ENCODE results near the gene KCTD5. TPM values are rescaled to one million over a fixed set of nuclear protein-coding genes. Genes with fewer than 3 reads are reported as not detected.

Gene KCTD5
- total and polyA plus RNA-seq, 10 of the 15 experiments (the other 5 are each of a cell fraction or from before 2014, with no cell fraction given) = 0.58 to 56.4 (median 37.3) TPM

DNA sequence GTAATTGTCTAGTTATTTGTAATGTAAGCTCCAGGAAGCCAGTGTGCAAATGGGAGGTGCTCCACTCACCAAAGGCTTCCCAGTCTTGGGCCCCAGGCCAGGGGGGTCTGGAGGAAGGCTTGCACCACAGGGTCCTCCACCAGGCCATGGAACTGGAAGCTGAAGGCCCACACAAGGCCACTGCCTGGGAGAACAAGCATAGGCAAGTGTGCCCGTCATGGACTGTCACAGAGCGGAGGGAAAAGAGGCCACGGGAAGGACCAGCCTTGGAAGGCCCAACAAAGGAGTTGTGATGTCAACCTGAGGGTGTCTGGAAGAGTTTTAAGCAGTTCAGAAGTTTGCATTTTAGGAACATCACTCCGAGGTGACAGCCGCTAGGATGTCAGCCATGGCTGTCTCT, 67.2 kb downstream of the KCTD5 start (continued):
- TF ChIP-seq, protein P1, sequence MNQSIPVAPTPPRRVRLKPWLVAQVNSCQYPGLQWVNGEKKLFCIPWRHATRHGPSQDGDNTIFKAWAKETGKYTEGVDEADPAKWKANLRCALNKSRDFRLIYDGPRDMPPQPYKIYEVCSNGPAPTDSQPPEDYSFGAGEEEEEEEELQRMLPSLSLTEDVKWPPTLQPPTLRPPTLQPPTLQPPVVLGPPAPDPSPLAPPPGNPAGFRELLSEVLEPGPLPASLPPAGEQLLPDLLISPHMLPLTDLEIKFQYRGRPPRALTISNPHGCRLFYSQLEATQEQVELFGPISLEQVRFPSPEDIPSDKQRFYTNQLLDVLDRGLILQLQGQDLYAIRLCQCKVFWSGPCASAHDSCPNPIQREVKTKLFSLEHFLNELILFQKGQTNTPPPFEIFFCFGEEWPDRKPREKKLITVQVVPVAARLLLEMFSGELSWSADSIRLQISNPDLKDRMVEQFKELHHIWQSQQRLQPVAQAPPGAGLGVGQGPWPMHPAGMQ (IDR thresholded peaks at IDR 0.05; ENCODE audit: borderline replicate concordance) = no peak
- no peak for TF ChIP-seq NRF1 (conservative IDR thresholded peaks at IDR 0.05; ENCODE audit: low read depth, low read length)
- TF ChIP-seq, protein P2, sequence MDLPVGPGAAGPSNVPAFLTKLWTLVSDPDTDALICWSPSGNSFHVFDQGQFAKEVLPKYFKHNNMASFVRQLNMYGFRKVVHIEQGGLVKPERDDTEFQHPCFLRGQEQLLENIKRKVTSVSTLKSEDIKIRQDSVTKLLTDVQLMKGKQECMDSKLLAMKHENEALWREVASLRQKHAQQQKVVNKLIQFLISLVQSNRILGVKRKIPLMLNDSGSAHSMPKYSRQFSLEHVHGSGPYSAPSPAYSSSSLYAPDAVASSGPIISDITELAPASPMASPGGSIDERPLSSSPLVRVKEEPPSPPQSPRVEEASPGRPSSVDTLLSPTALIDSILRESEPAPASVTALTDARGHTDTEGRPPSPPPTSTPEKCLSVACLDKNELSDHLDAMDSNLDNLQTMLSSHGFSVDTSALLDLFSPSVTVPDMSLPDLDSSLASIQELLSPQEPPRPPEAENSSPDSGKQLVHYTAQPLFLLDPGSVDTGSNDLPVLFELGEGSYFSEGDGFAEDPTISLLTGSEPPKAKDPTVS (IDR thresholded peaks at IDR 0.05; ENCODE audit: low read depth, low read length) = no peak
- no peak for TF ChIP-seq FOS (IDR thresholded peaks at IDR 0.05; ENCODE audit: borderline replicate concordance, extremely low read depth, insufficient read length)
- no peak for TF ChIP-seq HDAC2 (IDR thresholded peaks at IDR 0.05)
- TF ChIP-seq LARP7 (IDR thresholded peaks at IDR 0.05) = no peak

DNA sequence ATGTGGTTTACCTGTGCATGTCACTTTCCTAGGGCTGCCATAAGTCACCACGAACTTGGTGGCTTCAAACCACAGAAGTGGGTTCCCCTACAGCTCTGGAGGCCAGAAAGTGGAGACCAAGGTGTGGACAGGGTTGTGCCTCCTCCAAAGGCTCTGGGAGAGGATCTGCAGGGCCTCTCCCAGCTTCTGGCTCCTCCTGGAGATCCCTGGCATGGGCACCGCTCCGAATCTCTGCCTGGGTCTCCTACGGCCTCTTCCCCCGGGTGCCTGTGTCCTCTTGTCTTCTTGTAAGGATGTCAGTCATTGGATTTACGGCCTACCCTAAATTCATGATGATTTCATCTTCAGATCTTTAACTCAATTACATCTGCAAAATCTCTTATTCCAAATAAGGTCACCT, 67.6 kb downstream of the KCTD5 start:
- TF ChIP-seq ZNF207 (IDR thresholded peaks at IDR 0.05; ENCODE audit: borderline replicate concordance) = no peak
- no peak for TF ChIP-seq RELA (IDR thresholded peaks at IDR 0.05; ENCODE audit: borderline replicate concordance, partially characterized antibody)
- no peak for TF ChIP-seq GABPA (IDR thresholded peaks at IDR 0.05; ENCODE audit: low read depth)
- TF ChIP-seq, protein P3, sequence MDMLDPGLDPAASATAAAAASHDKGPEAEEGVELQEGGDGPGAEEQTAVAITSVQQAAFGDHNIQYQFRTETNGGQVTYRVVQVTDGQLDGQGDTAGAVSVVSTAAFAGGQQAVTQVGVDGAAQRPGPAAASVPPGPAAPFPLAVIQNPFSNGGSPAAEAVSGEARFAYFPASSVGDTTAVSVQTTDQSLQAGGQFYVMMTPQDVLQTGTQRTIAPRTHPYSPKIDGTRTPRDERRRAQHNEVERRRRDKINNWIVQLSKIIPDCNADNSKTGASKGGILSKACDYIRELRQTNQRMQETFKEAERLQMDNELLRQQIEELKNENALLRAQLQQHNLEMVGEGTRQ (IDR thresholded peaks at IDR 0.05; ENCODE audit: borderline replicate concordance, low read depth, low read length) = no peak
- TF ChIP-seq POLR2AphosphoS2 (IDR thresholded peaks at IDR 0.05; ENCODE audit: low read depth, low read length) = no peak
- TF ChIP-seq CHD1 (IDR thresholded peaks at IDR 0.05; ENCODE audit: low read depth, low read length) = no peak
- no peak overlapping the region for H3K9ac ChIP-seq (ENCODE audit: control insufficient read depth, insufficient read depth, low read length)
- peaks cover 38% of the 10 kb centered on the region for H3K79me2 ChIP-seq (ENCODE audit: control insufficient read depth, insufficient read depth, low read length)
- no peaks in the 10 kb centered on the region; the same call in 2 of the 3 replicates for H3K9me3 ChIP-seq (replicated peaks; ENCODE audit: control insufficient read depth, insufficient read depth, low read length)
- ChIA-PET SMC1A (ENCODE audit: uncharacterized antibody, unreplicated experiment) (interaction anchor here (0.6 kb wide), 1 partner anchor 936 kb away, joined by 3 read pairs; no protein-coding TSS in a partner anchor), CTCF (no interaction called here), RAD21 (ENCODE audit: unreplicated experiment) (no interaction called here), POLR2A (no interaction called here)
- no peaks in the 10 kb centered on the region for H3K27me3 ChIP-seq (replicated peaks in 1 of 2; ENCODE audit: control insufficient read depth in 2 of 2, insufficient read depth in 2 of 2, low read length in 1 of 2)
- H4K20me1 ChIP-seq (ENCODE audit: control insufficient read depth, insufficient read depth) = peaks cover 12% of the 10 kb centered on the region
- H3K36me3 ChIP-seq (ENCODE audit: control insufficient read depth in 2 of 2, insufficient read depth in 2 of 2, low read length in 1 of 2) = no peaks in the 10 kb centered on the region
- no peak overlapping the region for H3K4me3 ChIP-seq
- DNase-seq (ENCODE audit: low read depth, low spot score) = no peak
- no peak overlapping the region for H3K27ac ChIP-seq (ENCODE audit: control insufficient read depth, insufficient read depth)
- no peak overlapping the region for H2AFZ ChIP-seq (ENCODE audit: control insufficient read depth, low read depth, low read length)
- no TSS peak for BruUV-seq (replicated peaks)
- no peak for FAIRE-seq
- in situ Hi-C loops (cut with MboI) (no loop called here), intact Hi-C loops (cut with micrococcal nuclease; ENCODE audit: unreplicated experiment) (no loop called here)
- H3K4me2 ChIP-seq (ENCODE audit: control insufficient read depth, insufficient read depth) = no peak overlapping the region
- peaks cover 11% of the 10 kb centered on the region; the same call in 1 of the 2 replicates for H3K4me1 ChIP-seq (ENCODE audit: control insufficient read depth, insufficient read depth, low read length)
- 83% methylated on average over 6 of the region's 6 CpGs for whole genome bisulfite sequencing (ENCODE audit: insufficient coverage, insufficient replicate concordance, low lambda C conversion rate, missing lambda C conversion rate)
- no peak for ATAC-seq

Data from GM12878 (cell line).